NCI-H2196 treated with DMSO at 0.1 percent for 48 hours (cell line): ENCODE results near the gene DIP2A.

ENCODE experiments used
- DNase-seq: peaks from one replicate; lab custom pipeline; 2025; ENCODE audit not compliant: unreplicated experiment; lab: John Stamatoyannopoulos, UW

The DIP2A gene

GRCh38 chr21:46458315-46459023 is at the start of gene DIP2A:
DIP2A (plus strand) TSS chr21:46458891; CDS start chr21:46459132, 241 bp downstream.
- peak; percentile 97 for DNase-seq

- DNase-seq: no peak
These were observed 48.9 kb upstream of the DIP2A start for GRCh38 chr21:46409641-46410406.

- DNase-seq: no peak
These were observed 48.2 kb upstream of the DIP2A start for GRCh38 chr21:46410516-46410915.

GRCh38 chr21:46411236-46411635 is 47.5 kb upstream of the DIP2A start:
- DNase-seq: no peak

GRCh38 chr21:46411691-46412090 is 47.0 kb upstream of the DIP2A start:
- DNase-seq: no peak

- no peak for DNase-seq
These were observed 45.9 kb upstream of the DIP2A start for GRCh38 chr21:46412521-46413364.

GRCh38 chr21:46413365-46413696 is 45.4 kb upstream of the DIP2A start:
- DNase-seq: no peak

GRCh38 chr21:46414965-46415275 is 43.8 kb upstream of the DIP2A start:
- DNase-seq: no peak

- DNase-seq: no peak
These were observed 42.1 kb upstream of the DIP2A start for GRCh38 chr21:46416551-46416950.

- no peak for DNase-seq
These were observed 40.3 kb upstream of the DIP2A start for GRCh38 chr21:46418265-46418946.

GRCh38 chr21:46420241-46421190 is 38.2 kb upstream of the DIP2A start:
- no peak for DNase-seq

GRCh38 chr21:46421191-46421750 is 37.4 kb upstream of the DIP2A start:
- DNase-seq: no peak

- DNase-seq: no peak
These were observed 36.7 kb upstream of the DIP2A start for GRCh38 chr21:46421756-46422555.

GRCh38 chr21:46422636-46423241 is 36.0 kb upstream of the DIP2A start:
- DNase-seq: no peak

GRCh38 chr21:46423546-46424038 is 35.1 kb upstream of the DIP2A start:
- DNase-seq: no peak

GRCh38 chr21:46424039-46424591 is 34.6 kb upstream of the DIP2A start:
- DNase-seq: no peak

- DNase-seq: no peak
These were observed 34.1 kb upstream of the DIP2A start for GRCh38 chr21:46424621-46425020.

- DNase-seq: no peak
These were observed 33.6 kb upstream of the DIP2A start for GRCh38 chr21:46425041-46425440.
